K562 (cell line): ENCODE data around the gene ZNF408. TPM values are rescaled to one million over a fixed set of nuclear protein-coding genes. Genes with fewer than 3 reads are reported as not detected.

Experiments used
- CUX1 ChIP-seq: fragments of 200-800 bp; sonication (Bioruptor generic); IDR thresholded peaks from 2 replicates; pipeline ENCODE4 v1.6.1; 2016; ENCODE audit warnings: missing genetic modification characterization, missing compliant biosample characterization
- HIVEP1 ChIP-seq: fragments of 250-450 bp; sonication (Bioruptor Pico); IDR thresholded peaks from 2 replicates; pipeline ENCODE4 v1.4.0; 2020; ENCODE audit warnings: mild to moderate bottlenecking
- HOMEZ ChIP-seq: fragments of 250-450 bp; sonication (Bioruptor Pico); IDR thresholded peaks from 2 replicates; pipeline ENCODE4 v1.4.0; 2020; ENCODE audit warnings: mild to moderate bottlenecking, moderate library complexity
- KLF13 ChIP-seq: fragments of 450-650 bp; IDR thresholded peaks from 2 replicates; pipeline ENCODE4 v1.6.1; 2016; ENCODE audit warnings: missing genetic modification characterization, low read depth, mild to moderate bottlenecking, missing compliant biosample characterization, moderate library complexity, borderline replicate concordance
- MEIS2 ChIP-seq: fragments of 450-650 bp; IDR thresholded peaks from 2 replicates; pipeline ENCODE4 v1.6.1; 2014; ENCODE audit warnings: mild to moderate bottlenecking; ENCODE audit not compliant: partially characterized antibody
- POLR2A ChIP-seq: fragments of 450-650 bp; conservative IDR thresholded peaks from 2 replicates; pipeline ENCODE4 v1.6.1; 2016
- RCOR1 ChIP-seq, 2 experiments: IDR thresholded peaks; 2 replicates each; pipeline ENCODE4 v1.6.1; 2012; ENCODE audit warnings: low read depth in 2 of 2, low read length in 2 of 2, borderline replicate concordance in 1 of 2, improper control_type of control experiment in 1 of 2
- SMAD3 ChIP-seq: fragments of 450-650 bp; formaldehyde crosslinking; conservative IDR thresholded peaks from 2 replicates; pipeline ENCODE4 v1.4.0; 2020; ENCODE audit warnings: mild to moderate bottlenecking
- SMAD4 ChIP-seq: fragments of 250-450 bp; sonication (Bioruptor Pico); conservative IDR thresholded peaks from 2 replicates; pipeline ENCODE4 v1.8.0; 2021; ENCODE audit warnings: inconsistent platforms, mild to moderate bottlenecking, moderate library complexity
- TBP ChIP-seq: optimal IDR thresholded peaks from 2 replicates; pipeline ENCODE3; 2011; ENCODE audit warnings: low read depth, low read length, improper control_type of control experiment
- ZNF699 ChIP-seq: fragments of 250-450 bp; sonication (Bioruptor Pico); IDR thresholded peaks from 2 replicates; pipeline ENCODE4 v1.8.0; 2021; ENCODE audit warnings: mild to moderate bottlenecking, moderate library complexity; ENCODE audit not compliant: insufficient replicate concordance
- ZNF740 ChIP-seq, 3 experiments: fragments of 200-800 bp in 1 of 3; sonication (Bioruptor generic) in 1 of 3; sonication (generic) in 1 of 3; formaldehyde crosslinking in 1 of 3; IDR thresholded peaks; 2 replicates each; pipeline versions ENCODE4 v1.6.1 to v1.8.0; 2016 to 2022; ENCODE audit warnings: mild to moderate bottlenecking in 2 of 3, missing compliant biosample characterization in 2 of 3, missing genetic modification characterization in 2 of 3, missing genetic modification reagents in 1 of 3
- ZNF764 ChIP-seq: fragments of 250-450 bp; sonication (Bioruptor Pico); IDR thresholded peaks from 2 replicates; pipeline ENCODE4 v1.4.0; 2020; ENCODE audit warnings: low read depth, mild to moderate bottlenecking, moderate library complexity
- polyA plus RNA-seq, 8 experiments: library from polyadenylated mRNA; depleted of rRNA in 4 of 8; stranded (reverse) in 5 of 8; unstranded in 3 of 8; fragments of >200 nt; fragmentation: Nextera tagmentation in 2 of 8; fragmentation: Illumina TruSeq in 1 of 8; extraction: Ambion mirVana in 2 of 8; extraction: Trizol in 1 of 8; gene quantifications; 2 replicates each; pipeline versions ENCODE4 v1.2.1 to v1.2.3, GENCODE V29; 2011 to 2014; ENCODE audit warnings: inconsistent platforms in 1 of 8, missing spikeins in 1 of 8
- total RNA-seq, 7 experiments: library from RNA; depleted of rRNA in 6 of 7; stranded (reverse); fragments of >200 nt in 6 of 7; fragmentation: Illumina TruSeq in 2 of 7; extraction: Trizol in 2 of 7; gene quantifications; 2 replicates each; pipeline versions ENCODE4 v1.2.1 to v1.2.3, GENCODE V29; 2011 to 2021; ENCODE audit warnings: low replicate concordance in 1 of 7
- TF ChIP-seq, protein P1 (sequence below): fragments of 450-650 bp; IDR thresholded peaks from 2 replicates; pipeline ENCODE4 v1.6.1; 2016
- TF ChIP-seq, protein P2 (sequence below): fragments of 450-650 bp; IDR thresholded peaks from 2 replicates; pipeline ENCODE4 v1.6.1; 2016; ENCODE audit warnings: low read depth, mild to moderate bottlenecking, moderate library complexity

Gene ZNF408
- total and polyA plus RNA-seq, 9 of the 15 experiments (the other 6 are each of a cell fraction or from before 2014, with no cell fraction given): 0.15 to 18.4 (median 7.4) TPM

GRCh38 chr11:46700241-46701077 is at the start of gene ZNF408, which contains the start of gene ARHGAP1 (continued):
- TF ChIP-seq ZNF740 (CRISPR knock-in tag; IDR thresholded peaks at IDR 0.05) (0 out of 2 replicates have a peak, but pooled peaks have one; percentile 26), ZNF740 (tag; IDR thresholded peaks at IDR 0.05) (no peak), TBP (peak; percentile 77), RCOR1 (IDR thresholded peaks at IDR 0.05; ENCODE audit: borderline replicate concordance in 1 of 2, low read depth in 2 of 2, low read length in 2 of 2) (peak in 1 of 2 experiments; percentile 36; a peak in 1 of 4 replicates), SMAD4 (CRISPR knock-in tag) (peak; percentile 73; the same call in 1 of the 2 replicates), HIVEP1 (CRISPR knock-in tag) (peak; percentile 42; the same call in 1 of the 2 replicates), ZNF699 (CRISPR knock-in tag) (no peak), HOMEZ (CRISPR knock-in tag) (no peak), KLF13 (tag) (peak; percentile 96), POLR2A (peak; percentile 91), ZNF764 (CRISPR knock-in tag) (peak; percentile 53; the same call in 1 of the 2 replicates), SMAD3 (CRISPR knock-in tag) (peak; percentile 82), CUX1 (CRISPR knock-in tag) (no peak), MEIS2 (peak; percentile 58)
- TF ChIP-seq, protein P1, sequence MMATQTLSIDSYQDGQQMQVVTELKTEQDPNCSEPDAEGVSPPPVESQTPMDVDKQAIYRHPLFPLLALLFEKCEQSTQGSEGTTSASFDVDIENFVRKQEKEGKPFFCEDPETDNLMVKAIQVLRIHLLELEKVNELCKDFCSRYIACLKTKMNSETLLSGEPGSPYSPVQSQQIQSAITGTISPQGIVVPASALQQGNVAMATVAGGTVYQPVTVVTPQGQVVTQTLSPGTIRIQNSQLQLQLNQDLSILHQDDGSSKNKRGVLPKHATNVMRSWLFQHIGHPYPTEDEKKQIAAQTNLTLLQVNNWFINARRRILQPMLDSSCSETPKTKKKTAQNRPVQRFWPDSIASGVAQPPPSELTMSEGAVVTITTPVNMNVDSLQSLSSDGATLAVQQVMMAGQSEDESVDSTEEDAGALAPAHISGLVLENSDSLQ: peak; percentile 93
- TF ChIP-seq, protein P2, sequence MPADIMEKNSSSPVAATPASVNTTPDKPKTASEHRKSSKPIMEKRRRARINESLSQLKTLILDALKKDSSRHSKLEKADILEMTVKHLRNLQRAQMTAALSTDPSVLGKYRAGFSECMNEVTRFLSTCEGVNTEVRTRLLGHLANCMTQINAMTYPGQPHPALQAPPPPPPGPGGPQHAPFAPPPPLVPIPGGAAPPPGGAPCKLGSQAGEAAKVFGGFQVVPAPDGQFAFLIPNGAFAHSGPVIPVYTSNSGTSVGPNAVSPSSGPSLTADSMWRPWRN: peak; percentile 40; the same call in 1 of the 2 replicates
